Measurements from ENCODE around the gene DIP2C. TPM values are rescaled to one million over a fixed set of nuclear protein-coding genes. Genes with fewer than 3 reads are reported as not detected.
A peak's percentile ranks its signal among the peaks of the same experiment; 100 is the strongest.
"Not testable (repeated sequence)": the region's sequence is repeated elsewhere in the genome, so short reads cannot be mapped to it uniquely, and the experiment has no call there.

The DIP2C gene
- total RNA-seq, 2 experiments from 2014 or later, result 0.62 to 0.80 TPM

DNA sequence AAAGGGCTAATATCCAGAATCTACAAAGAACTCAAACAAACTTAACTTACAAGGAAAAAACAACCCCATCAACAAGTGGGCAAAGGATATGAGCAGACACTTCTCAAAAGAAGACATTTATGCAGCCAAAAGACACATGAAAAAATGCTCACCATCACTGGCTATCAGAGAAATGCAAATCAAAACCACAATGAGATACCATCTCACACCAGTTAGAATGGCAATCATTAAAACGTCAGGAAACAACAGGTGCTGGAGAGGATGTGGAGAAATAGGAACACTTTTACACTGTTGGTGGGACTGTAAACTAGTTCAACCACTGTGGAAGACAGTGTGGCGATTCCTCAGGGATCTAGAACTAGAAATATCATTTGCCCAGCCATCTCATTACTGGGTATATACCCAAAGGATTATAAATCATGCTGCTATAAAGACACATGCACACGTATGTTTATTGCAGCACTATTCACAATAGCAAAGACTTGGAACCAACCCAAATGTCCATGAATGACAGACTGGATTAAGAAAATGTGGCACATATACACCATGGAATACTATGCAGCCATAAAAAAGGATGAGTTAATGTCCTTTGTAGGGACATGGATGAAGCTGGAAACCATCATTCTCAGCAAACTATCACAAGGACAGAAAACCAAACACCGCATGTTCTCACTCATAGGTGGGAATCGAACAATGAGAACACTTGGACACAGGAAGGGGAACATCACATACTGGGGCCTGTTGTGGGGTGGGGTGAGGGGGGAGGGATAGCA is 423.5 kb downstream of the DIP2C start:
- H3K9me3 Mint-ChIP-seq; H3K4me3 Mint-ChIP-seq; H3K4me1 Mint-ChIP-seq (ENCODE audit: low read depth); DNase-seq; H3K27ac Mint-ChIP-seq; CTCF ChIA-PET; H3K27me3 Mint-ChIP-seq; H3K36me3 Mint-ChIP-seq: not testable (repeated sequence)
- POLR2A ChIA-PET, result interaction anchor here (0.6 kb wide), 1 partner anchor 131 kb away, joined by 3 read pairs; no protein-coding TSS in a partner anchor
- intact Hi-C loops (cut with micrococcal nuclease), result loop anchor here (1.0 kb wide), 1 partner anchor 18 kb away; no protein-coding TSS in a partner anchor

- peak; percentile 64 for DNase-seq
- intact Hi-C loops (cut with micrococcal nuclease), result loop anchor here (1.0 kb wide), 1 partner anchor 19 kb away; no protein-coding TSS in a partner anchor
- not testable (repeated sequence) for H3K27ac Mint-ChIP-seq
Observed at GRCh38 chr10:265074-265440, 424.4 kb downstream of the DIP2C start.

GRCh38 chr10:264160-265073 is 425.1 kb downstream of the DIP2C start:
- H3K27me3 Mint-ChIP-seq; CTCF ChIA-PET; H3K4me3 Mint-ChIP-seq; H3K36me3 Mint-ChIP-seq; H3K9me3 Mint-ChIP-seq; H3K4me1 Mint-ChIP-seq (ENCODE audit: low read depth); POLR2A ChIA-PET: not testable (repeated sequence)
- peak overlapping the region; percentile 49 for H3K27ac Mint-ChIP-seq
- peak; percentile 38 for DNase-seq
- intact Hi-C loops (cut with micrococcal nuclease), result loop anchor here (1.0 kb wide), 1 partner anchor 20 kb away; no protein-coding TSS in a partner anchor

More at GRCh38 chr10:265074-265440, 424.4 kb downstream of the DIP2C start:
- CTCF ChIA-PET; H3K4me3 Mint-ChIP-seq; H3K27me3 Mint-ChIP-seq; H3K36me3 Mint-ChIP-seq; H3K9me3 Mint-ChIP-seq; H3K4me1 Mint-ChIP-seq (ENCODE audit: low read depth); POLR2A ChIA-PET: not testable (repeated sequence)

- H3K9me3 Mint-ChIP-seq, result no peaks in the 10 kb centered on the region
- intact Hi-C loops (cut with micrococcal nuclease), result no loop called here
- no peaks in the 10 kb centered on the region for H3K36me3 Mint-ChIP-seq
- no peak overlapping the region for H3K27ac Mint-ChIP-seq
- H3K27me3 Mint-ChIP-seq, result no peaks in the 10 kb centered on the region
- CTCF ChIA-PET, result no interaction called here
- H3K4me3 Mint-ChIP-seq, result no peak overlapping the region
- no peak for DNase-seq
- POLR2A ChIA-PET, result no interaction called here
- peaks cover 1% of the 10 kb centered on the region for H3K4me1 Mint-ChIP-seq (ENCODE audit: low read depth)
Observed at GRCh38 chr10:260819-261429, 428.5 kb downstream of the DIP2C start.

- CTCF ChIA-PET, result interaction anchor here (0.7 kb wide), 1 partner anchor 21 kb away, joined by 3 read pairs; no protein-coding TSS in a partner anchor
Observed at GRCh38 chr10:251982-252582, 437.4 kb downstream of the DIP2C start.

GRCh38 chr10:248307-248706 is 441.2 kb downstream of the DIP2C start:
- Mint-ChIP-seq H3K4me1 (ENCODE audit: low read depth) (no peaks in the 10 kb centered on the region), H3K4me3 (no peak overlapping the region), H3K27me3 (no peaks in the 10 kb centered on the region), H3K36me3 (peaks cover 57% of the 10 kb centered on the region), H3K9me3 (no peaks in the 10 kb centered on the region), H3K27ac (no peak overlapping the region)
- ChIA-PET POLR2A (no interaction called here), CTCF (no interaction called here)
- no peak for DNase-seq
- intact Hi-C loops (cut with micrococcal nuclease), result no loop called here

More at GRCh38 chr10:251982-252582, 437.4 kb downstream of the DIP2C start:
- Mint-ChIP-seq H3K4me3 (no peak overlapping the region), H3K27me3 (no peaks in the 10 kb centered on the region), H3K36me3 (peaks cover 54% of the 10 kb centered on the region), H3K9me3 (no peaks in the 10 kb centered on the region), H3K27ac (no peak overlapping the region), H3K4me1 (ENCODE audit: low read depth) (no peaks in the 10 kb centered on the region)
- POLR2A ChIA-PET, result no interaction called here
- intact Hi-C loops (cut with micrococcal nuclease), result no loop called here
- no peak for DNase-seq

- H3K4me3 Mint-ChIP-seq, result no peak overlapping the region
- H3K36me3 Mint-ChIP-seq, result peaks cover 54% of the 10 kb centered on the region
- no peaks in the 10 kb centered on the region for H3K9me3 Mint-ChIP-seq
- no peaks in the 10 kb centered on the region for H3K27me3 Mint-ChIP-seq
- no peak overlapping the region for H3K27ac Mint-ChIP-seq
- CTCF ChIA-PET, result no interaction called here
- no peak for DNase-seq
- POLR2A ChIA-PET, result no interaction called here
- intact Hi-C loops (cut with micrococcal nuclease), result no loop called here
- no peaks in the 10 kb centered on the region for H3K4me1 Mint-ChIP-seq (ENCODE audit: low read depth)
Observed at GRCh38 chr10:247480-247879, 442.0 kb downstream of the DIP2C start.

DNA sequence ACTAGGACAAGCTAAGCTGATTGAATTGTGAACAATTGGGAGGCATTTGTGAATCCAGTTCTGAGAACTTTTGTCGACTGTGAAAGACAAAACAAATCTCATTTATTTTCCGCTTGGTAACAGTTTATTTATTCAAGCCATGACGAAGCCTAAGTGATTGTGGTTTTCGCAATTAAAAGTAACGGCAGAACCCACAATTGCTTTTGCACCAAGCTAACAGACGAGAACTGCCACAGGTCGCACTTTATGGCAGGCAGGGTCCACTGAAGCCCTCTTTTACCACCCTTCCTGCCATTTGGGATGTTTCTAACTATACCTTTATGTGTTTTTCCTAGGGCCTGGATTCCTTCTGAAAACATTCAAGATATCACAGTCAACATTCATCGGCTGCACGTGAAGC is 443.0 kb downstream of the DIP2C start:
- intact Hi-C loops (cut with micrococcal nuclease), result no loop called here
- Mint-ChIP-seq H3K4me3 (no peak overlapping the region), H3K27ac (no peak overlapping the region), H3K9me3 (no peaks in the 10 kb centered on the region), H3K27me3 (no peaks in the 10 kb centered on the region), H3K4me1 (ENCODE audit: low read depth) (no peaks in the 10 kb centered on the region), H3K36me3 (peaks cover 43% of the 10 kb centered on the region)
- POLR2A ChIA-PET, result no interaction called here
- no peak for DNase-seq
- CTCF ChIA-PET, result no interaction called here

- peaks cover 25% of the 10 kb centered on the region for H3K36me3 Mint-ChIP-seq
- ChIA-PET POLR2A (no interaction called here), CTCF (no interaction called here)
- no peak overlapping the region for H3K27ac Mint-ChIP-seq
- no peaks in the 10 kb centered on the region for H3K4me1 Mint-ChIP-seq (ENCODE audit: low read depth)
- no peak overlapping the region for H3K4me3 Mint-ChIP-seq
- H3K27me3 Mint-ChIP-seq, result no peaks in the 10 kb centered on the region
- no peak for DNase-seq
- H3K9me3 Mint-ChIP-seq, result no peaks in the 10 kb centered on the region
- intact Hi-C loops (cut with micrococcal nuclease), result no loop called here
Observed at GRCh38 chr10:244227-244626, 445.2 kb downstream of the DIP2C start.

GRCh38 chr10:241966-242643 is 447.4 kb downstream of the DIP2C start:
- peaks cover 14% of the 10 kb centered on the region for H3K36me3 Mint-ChIP-seq
- H3K27ac Mint-ChIP-seq, result no peak overlapping the region
- H3K4me1 Mint-ChIP-seq (ENCODE audit: low read depth), result no peaks in the 10 kb centered on the region
- intact Hi-C loops (cut with micrococcal nuclease), result no loop called here
- H3K27me3 Mint-ChIP-seq, result no peaks in the 10 kb centered on the region
- POLR2A ChIA-PET, result no interaction called here
- H3K9me3 Mint-ChIP-seq, result no peaks in the 10 kb centered on the region
- DNase-seq, result no peak
- CTCF ChIA-PET, result interaction anchor here (1.3 kb wide), 1 partner anchor 10 kb away, joined by 3 read pairs; no protein-coding TSS in a partner anchor
- no peak overlapping the region for H3K4me3 Mint-ChIP-seq

- H3K36me3 Mint-ChIP-seq, result peaks cover 10% of the 10 kb centered on the region
- H3K4me3 Mint-ChIP-seq, result no peak overlapping the region
- intact Hi-C loops (cut with micrococcal nuclease), result no loop called here
- no peaks in the 10 kb centered on the region for H3K9me3 Mint-ChIP-seq
- H3K4me1 Mint-ChIP-seq (ENCODE audit: low read depth), result no peaks in the 10 kb centered on the region
- H3K27ac Mint-ChIP-seq, result no peak overlapping the region
- CTCF ChIA-PET, result interaction anchor here (1.3 kb wide), 1 partner anchor 9 kb away, joined by 3 read pairs; no protein-coding TSS in a partner anchor
- no peaks in the 10 kb centered on the region for H3K27me3 Mint-ChIP-seq
- no peak for DNase-seq
- POLR2A ChIA-PET, result no interaction called here
Observed at GRCh38 chr10:241451-241850, 448.0 kb downstream of the DIP2C start.
